ENCODE results near the gene GPR141.

Gene GPR141

GRCh38 chr7:37732253-37732652 is 48.7 kb downstream of the GPR141 start:
- H3K4me1 ChIP-seq (ENCODE audit: control insufficient read depth in 1 of 2, insufficient read depth in 1 of 2, low read depth in 1 of 2, low read length in 1 of 2), result peaks cover 67% of the 10 kb centered on the region in 2 experiments
- H3K36me3 ChIP-seq, result peaks cover 7% of the 10 kb centered on the region
- H3K27me3 ChIP-seq, result no peaks in the 10 kb centered on the region
- no peaks in the 10 kb centered on the region for H3K9me3 ChIP-seq
- peak overlapping the region; percentile 68 for H3K27ac ChIP-seq
- TF ChIP-seq CTCF (IDR thresholded peaks at IDR 0.05), result peak; percentile 84
- H3K4me3 ChIP-seq (ENCODE audit: low read depth in 1 of 2, low read length in 1 of 2), result peak overlapping the region; percentile 1 to 26

GRCh38 chr7:37732888-37733287 is 49.3 kb downstream of the GPR141 start:
- H3K36me3 ChIP-seq, result peaks cover 8% of the 10 kb centered on the region
- no peaks in the 10 kb centered on the region for H3K9me3 ChIP-seq
- H3K4me3 ChIP-seq (ENCODE audit: low read depth in 1 of 2, low read length in 1 of 2), result no peak overlapping the region
- no peaks in the 10 kb centered on the region for H3K27me3 ChIP-seq
- no peak for TF ChIP-seq CTCF (IDR thresholded peaks at IDR 0.05)
- H3K27ac ChIP-seq, result peak overlapping the region; percentile 68
- peaks cover 60 to 61% of the 10 kb centered on the region in 2 experiments for H3K4me1 ChIP-seq (ENCODE audit: control insufficient read depth in 1 of 2, insufficient read depth in 1 of 2, low read depth in 1 of 2, low read length in 1 of 2)

GRCh38 chr7:37735196-37735595 is 51.6 kb downstream of the GPR141 start:
- no peak for TF ChIP-seq CTCF (IDR thresholded peaks at IDR 0.05)
- peaks cover 37 to 38% of the 10 kb centered on the region in 2 experiments for H3K4me1 ChIP-seq (ENCODE audit: control insufficient read depth in 1 of 2, insufficient read depth in 1 of 2, low read depth in 1 of 2, low read length in 1 of 2)
- no peaks in the 10 kb centered on the region for H3K27me3 ChIP-seq
- H3K9me3 ChIP-seq, result no peaks in the 10 kb centered on the region
- H3K36me3 ChIP-seq, result peaks cover 17% of the 10 kb centered on the region
- H3K4me3 ChIP-seq (ENCODE audit: low read depth in 1 of 2, low read length in 1 of 2), result no peak overlapping the region
- peak overlapping the region; percentile 62 for H3K27ac ChIP-seq

- Histone ChIP-seq H3K4me3 (ENCODE audit: low read depth in 1 of 2, low read length in 1 of 2) (no peak overlapping the region), H3K27me3 (no peaks in the 10 kb centered on the region), H3K9me3 (no peaks in the 10 kb centered on the region), H3K4me1 (ENCODE audit: control insufficient read depth in 1 of 2, insufficient read depth in 1 of 2, low read depth in 1 of 2, low read length in 1 of 2) (peaks cover 10% of the 10 kb centered on the region in 2 experiments), H3K27ac (peak overlapping the region; percentile 9), H3K36me3 (peaks cover 22% of the 10 kb centered on the region)
- no peak for TF ChIP-seq CTCF (IDR thresholded peaks at IDR 0.05)
Measured at GRCh38 chr7:37738321-37738720, 54.8 kb downstream of the GPR141 start.

- TF ChIP-seq CTCF (IDR thresholded peaks at IDR 0.05), result no peak
- no peaks in the 10 kb centered on the region for H3K27me3 ChIP-seq
- H3K4me3 ChIP-seq (ENCODE audit: low read depth in 1 of 2, low read length in 1 of 2), result no peak overlapping the region
- H3K36me3 ChIP-seq, result peaks cover 22% of the 10 kb centered on the region
- peaks cover 3 to 4% of the 10 kb centered on the region in 2 experiments for H3K4me1 ChIP-seq (ENCODE audit: control insufficient read depth in 1 of 2, insufficient read depth in 1 of 2, low read depth in 1 of 2, low read length in 1 of 2)
- no peaks in the 10 kb centered on the region for H3K9me3 ChIP-seq
- H3K27ac ChIP-seq, result peak overlapping the region; percentile 9
Measured at GRCh38 chr7:37740398-37740797, 56.8 kb downstream of the GPR141 start.

GRCh38 chr7:37741776-37742175 is 58.2 kb downstream of the GPR141 start:
- no peak for TF ChIP-seq CTCF (IDR thresholded peaks at IDR 0.05)
- peak overlapping the region; percentile 58 for H3K27ac ChIP-seq
- H3K4me1 ChIP-seq (ENCODE audit: control insufficient read depth in 1 of 2, insufficient read depth in 1 of 2, low read depth in 1 of 2, low read length in 1 of 2), result peaks cover 3% of the 10 kb centered on the region in 2 experiments
- H3K27me3 ChIP-seq, result no peaks in the 10 kb centered on the region
- H3K9me3 ChIP-seq, result no peaks in the 10 kb centered on the region
- H3K36me3 ChIP-seq, result peaks cover 28% of the 10 kb centered on the region
- no peak overlapping the region for H3K4me3 ChIP-seq (ENCODE audit: low read depth in 1 of 2, low read length in 1 of 2)

All from neutrophil (primary cell).